Naive thymus-derived CD4-positive, alpha-beta T cell (primary cell): ENCODE measurements around the gene FAM174B. TPM values are rescaled to one million over a fixed set of nuclear protein-coding genes. Genes with fewer than 3 reads are reported as not detected.
A peak's percentile ranks its signal among the peaks of the same experiment; 100 is the strongest.

Experiments used
- ATAC-seq: fragments of 150-1000 bp; cut with Tn5 transposase; 2 replicates; pipeline ENCODE4 v1.10.0; 2021; ENCODE audit warnings: mild to moderate bottlenecking, moderate library complexity
- CTCF ChIA-PET: fragments of 350-600 bp; sonication (Branson Sonifier 250); formaldehyde crosslinking; loops from one replicate; lab custom pipeline; 2021; ENCODE audit warnings: antibody characterized with exemption; lab: Charles Lee
- POLR2A ChIA-PET: fragments of 350-600 bp; sonication (Branson Sonifier 250); formaldehyde crosslinking; loops from one replicate; lab custom pipeline; 2021; ENCODE audit warnings: antibody characterized with exemption, inconsistent platforms; lab: Charles Lee
- DNase-seq, 9 donors: peaks; one replicate each; pipeline versions ENCODE4 v3.0.0 to v3.0.0-alpha.2; 2020 to 2022; ENCODE audit warnings: mixed read lengths in 1 of 9
- H3K27ac ChIP-seq: one replicate; pipeline ENCODE4 v1.7.0; 2013; ENCODE audit warnings: mild to moderate bottlenecking, low read depth, low read length, moderate library complexity
- H3K27me3 ChIP-seq, 2 donors: one replicate each; pipeline ENCODE4 v1.7.0; 2013; ENCODE audit warnings: low read length in 2 of 2, mild to moderate bottlenecking in 2 of 2, moderate library complexity in 2 of 2; ENCODE audit not compliant: control insufficient read depth in 2 of 2, insufficient read depth in 2 of 2
- H3K36me3 ChIP-seq, 3 experiments: 1 replicate in 2 of 3; 2 replicates in 1 of 3; pipeline ENCODE4 v1.7.0; 2013; ENCODE audit warnings: low read length in 3 of 3, mild to moderate bottlenecking in 3 of 3, moderate library complexity in 1 of 3; ENCODE audit not compliant: insufficient read depth in 3 of 3, control insufficient read depth in 2 of 3
- H3K4me1 ChIP-seq, 2 donors: one replicate each; pipeline ENCODE4 v1.7.0; 2013; ENCODE audit warnings: low read length in 2 of 2, mild to moderate bottlenecking in 2 of 2, moderate library complexity in 1 of 2; ENCODE audit not compliant: control insufficient read depth in 2 of 2, insufficient read depth in 2 of 2
- H3K4me3 ChIP-seq: 2 replicates; pipeline ENCODE4 v1.7.0; 2013; ENCODE audit warnings: mild to moderate bottlenecking, low read length
- H3K9me3 ChIP-seq, 3 experiments: 1 replicate in 2 of 3; 2 replicates in 1 of 3; pipeline ENCODE4 v1.7.0; 2013; ENCODE audit warnings: low read length in 3 of 3; ENCODE audit not compliant: control insufficient read depth in 2 of 3
- H3K27ac Mint-ChIP-seq, 9 donors: one replicate each; pipeline ENCODE4 v1.8.0; 2020 to 2022; ENCODE audit warnings: mixed read lengths in 9 of 9, mild to moderate bottlenecking in 8 of 9, moderate library complexity in 5 of 9, inconsistent platforms in 2 of 9
- H3K27me3 Mint-ChIP-seq, 5 donors: one replicate each; pipeline ENCODE4 v1.8.0; 2021 to 2022; ENCODE audit warnings: mixed read lengths in 5 of 5, mild to moderate bottlenecking in 1 of 5
- H3K36me3 Mint-ChIP-seq, 5 donors: one replicate each; pipeline ENCODE4 v1.8.0; 2020 to 2022; ENCODE audit warnings: mixed read lengths in 5 of 5, mild to moderate bottlenecking in 3 of 5, inconsistent platforms in 1 of 5
- H3K4me1 Mint-ChIP-seq, 7 donors: one replicate each; pipeline ENCODE4 v1.8.0; 2020 to 2022; ENCODE audit warnings: mixed read lengths in 7 of 7, mild to moderate bottlenecking in 3 of 7, inconsistent platforms in 1 of 7
- H3K4me3 Mint-ChIP-seq, 10 donors: one replicate each; pipeline ENCODE4 v1.8.0; 2020 to 2022; ENCODE audit warnings: mild to moderate bottlenecking in 10 of 10, mixed read lengths in 10 of 10, moderate library complexity in 6 of 10, inconsistent platforms in 2 of 10
- H3K9me3 Mint-ChIP-seq, 11 donors: one replicate each; pipeline ENCODE4 v1.8.0; 2020 to 2022; ENCODE audit warnings: mixed read lengths in 11 of 11, mild to moderate bottlenecking in 4 of 11, inconsistent platforms in 1 of 11, moderate library complexity in 1 of 11
- intact Hi-C, 2 donors: fragments of 100-400 bp; cut with micrococcal nuclease; formaldehyde crosslinking; loops; one replicate each; pipeline ENCODE4 v1.15.1; 2023
- polyA plus RNA-seq, 2 donors: library from polyadenylated mRNA; unstranded; fragments of 300-500 nt; fragmentation: Illumina TruSeq; gene quantifications; one replicate each; pipeline ENCODE4 v1.2.3, GENCODE V29; 2021
- total RNA-seq, 6 experiments: library from RNA in 5 of 6; stranded (reverse) in 5 of 6; gene quantifications; 1 replicate in 5 of 6; 2 replicates in 1 of 6; pipeline ENCODE4 v1.2.3 and lab custom pipeline; 2021 to 2026

The FAM174B gene
- total and polyA plus RNA-seq, 7 experiments from 2014 or later, result 3.5 to 15.9 (median 6.7) TPM

GRCh38 chr15:92625251-92625980 lies 30.2 kb downstream of the FAM174B start:
- H3K9me3 ChIP-seq, result no peaks in the 10 kb centered on the region
- ChIA-PET POLR2A (no interaction called here), CTCF (no interaction called here)
- DNase-seq (no peak), ATAC-seq (no peak)
- H3K9me3 Mint-ChIP-seq, result no peaks in the 10 kb centered on the region
- peaks cover 0 to 20% (median 6%) of the 10 kb centered on the region in 5 donors for H3K36me3 Mint-ChIP-seq
- intact Hi-C loops, result no loop called here
- H3K27ac Mint-ChIP-seq, result peak overlapping the region in 2 of 9 donors; percentile 9 to 50
- H3K4me3 ChIP-seq, result no peak overlapping the region
- no peak overlapping the region for H3K27ac ChIP-seq
- H3K27me3 Mint-ChIP-seq, result no peaks in the 10 kb centered on the region
- no peaks in the 10 kb centered on the region for H3K4me1 ChIP-seq
- H3K4me1 Mint-ChIP-seq, result peaks cover 0 to 8% (median 0%) of the 10 kb centered on the region in 7 donors
- no peaks in the 10 kb centered on the region for H3K27me3 ChIP-seq
- no peaks in the 10 kb centered on the region for H3K36me3 ChIP-seq
- no peak overlapping the region for H3K4me3 Mint-ChIP-seq

DNA sequence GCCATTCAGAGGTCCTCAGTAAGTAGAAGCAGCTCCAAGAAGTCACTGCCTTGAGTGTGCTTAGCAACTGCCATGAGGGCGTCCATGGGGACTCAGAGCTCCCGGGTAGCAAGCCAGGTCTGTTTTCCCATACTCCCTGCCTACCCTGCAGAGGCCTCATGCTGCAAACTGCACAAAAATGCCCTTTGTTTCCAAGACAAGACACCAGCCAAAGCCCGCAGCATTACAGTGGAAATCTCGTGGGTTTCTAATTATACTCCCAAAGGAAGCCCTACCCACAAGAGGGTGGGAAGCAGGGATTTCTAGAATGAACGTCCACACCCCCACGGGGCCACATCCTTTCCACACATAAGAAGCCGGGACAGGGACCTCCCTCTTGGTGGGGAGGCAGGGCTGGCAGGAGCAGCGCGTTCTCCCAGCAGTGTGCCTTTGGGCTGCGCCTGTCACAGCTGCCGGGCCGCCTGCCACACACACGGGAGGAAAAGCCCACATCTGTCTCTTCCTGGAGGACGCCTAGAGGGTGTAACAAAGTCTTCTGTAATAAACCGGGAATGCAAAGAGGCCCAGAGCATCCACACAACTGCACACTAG lies 31.1 kb downstream of the FAM174B start:
- no peaks in the 10 kb centered on the region for H3K27me3 ChIP-seq
- Mint-ChIP-seq H3K27me3 (no peaks in the 10 kb centered on the region), H3K4me1 (peaks cover 0 to 8% (median 0%) of the 10 kb centered on the region in 7 donors), H3K4me3 (no peak overlapping the region), H3K27ac (no peak overlapping the region), H3K36me3 (peaks cover 0 to 16% (median 0%) of the 10 kb centered on the region in 5 donors), H3K9me3 (no peaks in the 10 kb centered on the region)
- CTCF ChIA-PET, result no interaction called here
- ATAC-seq (no peak), DNase-seq (no peak)
- no peaks in the 10 kb centered on the region for H3K4me1 ChIP-seq
- H3K9me3 ChIP-seq, result no peaks in the 10 kb centered on the region
- POLR2A ChIA-PET, result no interaction called here
- no peak overlapping the region for H3K27ac ChIP-seq
- intact Hi-C loops, result no loop called here
- H3K36me3 ChIP-seq, result no peaks in the 10 kb centered on the region
- H3K4me3 ChIP-seq, result no peak overlapping the region

GRCh38 chr15:92623435-92623834 lies 32.1 kb downstream of the FAM174B start:
- Mint-ChIP-seq H3K9me3 (no peaks in the 10 kb centered on the region), H3K36me3 (peaks cover 0 to 10% (median 0%) of the 10 kb centered on the region in 5 donors), H3K4me3 (no peak overlapping the region), H3K4me1 (peaks cover 0 to 8% (median 0%) of the 10 kb centered on the region in 7 donors), H3K27me3 (no peaks in the 10 kb centered on the region), H3K27ac (no peak overlapping the region)
- Histone ChIP-seq H3K36me3 (no peaks in the 10 kb centered on the region), H3K4me1 (no peaks in the 10 kb centered on the region), H3K27ac (no peak overlapping the region), H3K4me3 (no peak overlapping the region), H3K9me3 (no peaks in the 10 kb centered on the region), H3K27me3 (no peaks in the 10 kb centered on the region)
- DNase-seq (no peak), ATAC-seq (no peak)
- CTCF ChIA-PET, result no interaction called here
- intact Hi-C loops, result no loop called here
- POLR2A ChIA-PET, result no interaction called here

- ChIA-PET CTCF (no interaction called here), POLR2A (no interaction called here)
- no peak overlapping the region for H3K4me3 ChIP-seq
- no peaks in the 10 kb centered on the region for H3K9me3 ChIP-seq
- no peak overlapping the region for H3K4me3 Mint-ChIP-seq
- peaks cover 0 to 8% (median 0%) of the 10 kb centered on the region in 7 donors for H3K4me1 Mint-ChIP-seq
- H3K27me3 ChIP-seq, result no peaks in the 10 kb centered on the region
- H3K9me3 Mint-ChIP-seq, result no peaks in the 10 kb centered on the region
- peaks cover 0 to 4% (median 0%) of the 10 kb centered on the region in 5 donors for H3K36me3 Mint-ChIP-seq
- DNase-seq, result no peak
- ATAC-seq, result no peak
- H3K36me3 ChIP-seq, result no peaks in the 10 kb centered on the region
- no peak overlapping the region for H3K27ac ChIP-seq
- no peak overlapping the region for H3K27ac Mint-ChIP-seq
- no peaks in the 10 kb centered on the region for H3K27me3 Mint-ChIP-seq
- intact Hi-C loops, result no loop called here
- H3K4me1 ChIP-seq, result no peaks in the 10 kb centered on the region
These were observed 33.5 kb downstream of the FAM174B start for GRCh38 chr15:92621972-92622533.

DNA sequence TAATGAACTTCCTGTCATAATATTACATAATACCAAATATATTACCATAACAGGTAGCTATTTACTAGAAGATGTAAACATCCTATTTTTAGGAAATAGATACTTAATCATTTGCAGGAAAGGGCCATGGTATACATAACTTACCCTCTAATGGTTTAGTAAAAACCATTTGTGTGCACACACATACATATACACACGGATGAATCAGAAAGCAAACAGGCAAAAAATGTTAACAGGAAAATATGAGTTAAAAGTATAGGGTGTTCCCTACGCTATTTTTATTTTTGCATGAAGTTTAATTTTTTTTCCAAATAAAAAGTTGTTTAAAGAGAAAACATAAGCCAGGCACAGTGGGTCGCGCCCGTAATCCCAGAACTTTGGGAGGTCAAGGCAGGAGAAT lies 34.6 kb downstream of the FAM174B start:
- no peaks in the 10 kb centered on the region for H3K9me3 ChIP-seq
- ChIA-PET CTCF (interaction anchor here (0.6 kb wide), 1 partner anchor 10 kb away, joined by 4 read pairs; no protein-coding TSS in a partner anchor), POLR2A (no interaction called here)
- Mint-ChIP-seq H3K4me3 (no peak overlapping the region), H3K9me3 (no peaks in the 10 kb centered on the region), H3K27me3 (no peaks in the 10 kb centered on the region), H3K27ac (no peak overlapping the region), H3K36me3 (peaks cover 0 to 3% (median 0%) of the 10 kb centered on the region in 5 donors), H3K4me1 (peaks cover 0 to 8% (median 0%) of the 10 kb centered on the region in 7 donors)
- no peak overlapping the region for H3K27ac ChIP-seq
- H3K4me3 ChIP-seq, result no peak overlapping the region
- H3K27me3 ChIP-seq, result no peaks in the 10 kb centered on the region
- H3K36me3 ChIP-seq, result no peaks in the 10 kb centered on the region
- no peaks in the 10 kb centered on the region for H3K4me1 ChIP-seq
- intact Hi-C loops, result no loop called here
- ATAC-seq, result no peak
- DNase-seq, result no peak

DNA sequence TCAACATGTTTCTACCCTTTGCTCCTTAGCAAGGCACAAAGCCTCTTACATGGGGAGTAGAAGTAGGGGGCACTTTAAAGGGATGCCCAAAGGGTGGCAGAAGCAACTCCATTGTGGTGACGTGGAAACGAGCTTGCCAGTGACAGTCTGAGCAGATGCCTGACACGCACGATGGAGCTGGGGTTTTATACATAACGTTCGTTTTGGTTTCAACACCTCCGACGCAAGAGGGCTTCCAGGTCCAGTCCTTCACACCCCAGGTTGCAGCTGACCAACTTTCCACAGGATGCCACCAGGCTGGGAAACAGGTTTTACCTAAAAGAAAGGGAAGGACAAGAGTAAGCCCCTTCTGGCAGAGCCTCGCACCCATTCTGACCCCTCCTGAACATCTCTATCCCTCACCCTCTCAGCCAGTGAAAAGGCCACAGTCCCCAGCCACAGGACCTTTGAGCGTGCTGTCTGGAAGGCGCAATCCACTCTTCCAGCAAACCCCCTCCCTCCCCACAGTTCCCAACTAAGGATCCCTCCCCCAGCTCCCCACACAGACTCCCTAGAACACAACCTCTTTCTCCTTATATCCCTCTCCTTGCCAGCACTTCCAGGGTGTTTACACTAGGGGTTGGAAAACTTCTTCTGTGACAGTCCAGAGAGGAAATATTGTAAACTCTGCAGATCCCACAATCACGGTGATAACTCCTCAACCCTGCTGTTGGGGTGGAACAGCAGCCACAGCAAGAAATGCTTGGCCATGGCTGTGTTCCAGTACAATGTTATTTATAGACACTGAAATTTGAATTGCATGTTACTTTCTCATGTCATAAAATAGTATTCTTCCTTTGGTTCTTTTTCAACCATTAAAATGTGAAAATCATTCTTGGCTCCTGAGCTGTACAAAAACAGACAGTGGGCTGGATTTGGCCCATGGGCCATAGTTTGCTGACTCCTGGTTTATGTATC lies 36.2 kb downstream of the FAM174B start:
- Mint-ChIP-seq H3K9me3 (no peaks in the 10 kb centered on the region), H3K4me1 (peaks cover 0 to 1% (median 0%) of the 10 kb centered on the region in 7 donors), H3K27ac (no peak overlapping the region), H3K27me3 (no peaks in the 10 kb centered on the region), H3K36me3 (peaks cover 0 to 3% (median 0%) of the 10 kb centered on the region in 5 donors), H3K4me3 (no peak overlapping the region)
- intact Hi-C loops, result no loop called here
- H3K27ac ChIP-seq, result no peak overlapping the region
- DNase-seq (no peak), ATAC-seq (no peak)
- no peaks in the 10 kb centered on the region for H3K4me1 ChIP-seq
- no peaks in the 10 kb centered on the region for H3K27me3 ChIP-seq
- ChIA-PET CTCF (interaction anchor here (0.6 kb wide), 1 partner anchor 10 kb away, joined by 3 read pairs; no protein-coding TSS in a partner anchor), POLR2A (no interaction called here)
- H3K9me3 ChIP-seq, result no peaks in the 10 kb centered on the region
- H3K36me3 ChIP-seq, result no peaks in the 10 kb centered on the region
- H3K4me3 ChIP-seq, result no peak overlapping the region
